ENCODE results near the gene ADH1A.
A peak's percentile ranks its signal among the peaks of the same experiment; 100 is the strongest.
"Not testable (repeated sequence)": the region's sequence is repeated elsewhere in the genome, so short reads cannot be mapped to it uniquely, and the experiment has no call there.

The ADH1A gene

GRCh38 chr4:99276417-99276816 lies 14.4 kb downstream of the ADH1A start:
- no peak for DNase-seq

- DNase-seq: no peak
These were observed 14.9 kb downstream of the ADH1A start for GRCh38 chr4:99275885-99276284.

- no peak for DNase-seq
These were observed 15.7 kb downstream of the ADH1A start for GRCh38 chr4:99275050-99275449.

- DNase-seq: no peak
These were observed 17.1 kb downstream of the ADH1A start for GRCh38 chr4:99273704-99274103.

GRCh38 chr4:99264927-99265326 lies 25.9 kb downstream of the ADH1A start:
- no peak for DNase-seq

GRCh38 chr4:99252746-99253145 lies 38.0 kb downstream of the ADH1A start:
- DNase-seq: no peak

GRCh38 chr4:99248714-99249113 lies 42.1 kb downstream of the ADH1A start:
- peak; percentile 20 for DNase-seq

GRCh38 chr4:99235955-99236354 lies 54.8 kb downstream of the ADH1A start:
- DNase-seq: no peak

- no peak for DNase-seq
These were observed 56.3 kb downstream of the ADH1A start for GRCh38 chr4:99234331-99235010.

GRCh38 chr4:99233397-99233796 lies 57.4 kb downstream of the ADH1A start:
- DNase-seq: not testable (repeated sequence)

GRCh38 chr4:99228706-99229105 lies 62.1 kb downstream of the ADH1A start:
- not testable (repeated sequence) for DNase-seq

- DNase-seq: not testable (repeated sequence)
These were observed 63.1 kb downstream of the ADH1A start for GRCh38 chr4:99227646-99228045.
